ENCODE results near the gene LPP. TPM values are rescaled to one million over a fixed set of nuclear protein-coding genes. Genes with fewer than 3 reads are reported as not detected.

Gene LPP
- total RNA-seq, 1 experiment from 2014 or later, result 22.1 TPM

DNA sequence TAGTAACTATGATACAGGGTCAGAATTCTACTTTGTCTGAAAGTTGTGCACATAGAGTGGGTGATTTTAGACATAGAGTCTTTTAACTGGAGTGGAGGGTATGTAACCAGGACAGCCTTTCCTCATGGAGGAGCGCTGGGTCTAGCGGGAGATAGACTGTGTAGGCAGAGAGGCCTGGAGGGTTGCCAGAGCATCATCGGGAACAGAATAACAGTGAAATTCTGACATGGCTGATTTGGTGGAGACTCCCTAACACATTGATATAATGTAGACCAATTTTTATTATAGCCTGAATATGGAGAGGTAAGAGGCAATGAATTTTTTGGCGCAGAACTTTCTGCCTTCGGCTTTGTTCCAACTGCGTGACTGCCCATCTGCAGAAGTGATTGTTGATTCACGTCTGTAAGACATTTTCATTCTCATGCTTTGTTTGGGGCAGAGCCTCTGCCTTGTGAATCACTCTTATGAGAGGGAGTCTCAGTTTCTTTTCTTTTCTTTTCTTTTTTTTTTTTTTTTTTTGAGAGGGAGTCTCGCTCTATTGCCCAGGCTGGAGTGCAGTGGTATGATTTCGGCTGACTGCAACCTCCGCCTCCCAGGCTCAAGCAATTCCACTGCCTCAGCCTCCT, 16.0 kb downstream of the LPP start:
- no peak for DNase-seq (ENCODE audit: low spot score)

DNA sequence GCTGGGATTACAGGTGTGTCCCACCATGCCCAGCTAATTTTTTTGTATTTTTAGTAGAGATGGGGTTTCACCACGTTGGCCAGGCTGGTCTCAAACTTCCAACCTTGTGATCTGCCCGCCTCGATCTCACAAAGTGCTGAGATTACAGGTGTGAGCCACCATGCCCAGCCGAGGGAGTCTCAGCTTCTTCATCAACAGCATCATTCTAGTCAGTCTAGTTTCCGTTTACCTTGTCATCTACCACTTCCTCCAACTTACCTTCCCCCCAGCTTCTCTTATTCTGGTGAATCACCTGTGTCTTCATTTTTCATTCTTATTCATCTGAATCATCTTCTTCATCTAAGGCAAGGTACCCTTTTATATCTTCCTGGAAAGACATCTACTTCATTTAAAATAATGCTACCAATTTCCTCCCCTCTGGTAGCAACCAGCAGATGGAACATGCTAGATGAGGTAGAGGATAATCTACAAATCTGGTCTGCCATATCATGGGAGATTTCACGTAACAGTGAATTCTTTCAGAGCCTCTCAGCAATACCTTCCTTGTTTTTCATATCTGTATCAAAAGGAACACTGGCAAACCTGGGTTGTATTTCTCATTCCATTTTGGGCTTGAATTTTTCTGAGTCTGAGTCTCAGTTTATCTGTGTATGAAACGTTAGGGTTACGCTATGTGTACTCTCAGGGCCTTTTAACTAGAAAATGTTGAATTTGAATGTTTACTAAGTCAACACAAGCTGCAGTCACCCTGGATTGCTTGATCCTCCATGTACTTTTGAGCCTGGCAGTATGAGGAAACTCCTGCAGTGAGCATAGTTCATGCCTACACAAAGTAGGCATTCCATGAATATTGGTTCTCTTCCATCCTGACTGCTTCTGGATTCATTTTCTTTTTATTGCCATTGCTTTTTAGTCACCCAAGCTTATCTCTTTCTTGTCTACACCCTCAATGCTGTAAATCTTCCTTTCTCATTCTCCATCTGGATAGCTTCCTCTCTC, 16.8 kb downstream of the LPP start:
- no peak for DNase-seq (ENCODE audit: low spot score)

DNA sequence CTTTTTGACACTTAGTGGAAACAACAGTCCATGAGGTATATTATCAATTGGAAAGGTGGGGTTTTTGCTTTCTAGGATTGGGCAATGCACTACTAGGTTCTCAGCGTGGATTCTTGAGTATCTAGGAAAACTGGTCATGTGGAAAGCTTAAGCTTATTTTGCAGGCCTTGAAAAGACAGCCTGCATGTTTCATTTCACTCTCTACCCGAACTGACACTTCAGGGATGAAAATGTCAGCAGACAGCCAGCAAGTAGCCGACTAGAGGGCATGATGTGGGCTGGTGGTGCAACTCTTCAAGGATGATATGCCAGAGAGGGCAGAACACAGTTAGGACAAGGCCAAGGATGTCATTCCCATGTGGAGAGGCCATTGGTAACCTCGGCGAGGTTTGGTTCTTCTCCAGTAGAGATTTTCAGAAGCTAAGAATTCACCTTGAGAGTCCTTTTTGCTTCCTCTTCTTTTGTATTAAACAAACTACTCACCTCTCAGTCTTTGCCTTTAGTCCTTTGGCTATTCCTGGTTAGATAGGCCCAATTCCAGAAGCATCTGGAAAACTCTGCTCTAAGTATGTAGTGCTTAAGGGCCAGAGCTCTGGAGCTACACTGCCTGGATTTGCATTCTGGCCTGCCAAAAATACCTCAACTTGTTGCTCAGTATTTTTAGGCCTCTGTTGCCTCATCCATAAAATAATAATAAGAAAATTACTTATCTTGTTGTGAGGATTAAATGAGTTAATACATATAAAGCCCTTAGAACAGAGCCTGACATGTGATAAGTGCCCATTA, 17.9 kb downstream of the LPP start:
- no peak for DNase-seq (ENCODE audit: low spot score)

DNA sequence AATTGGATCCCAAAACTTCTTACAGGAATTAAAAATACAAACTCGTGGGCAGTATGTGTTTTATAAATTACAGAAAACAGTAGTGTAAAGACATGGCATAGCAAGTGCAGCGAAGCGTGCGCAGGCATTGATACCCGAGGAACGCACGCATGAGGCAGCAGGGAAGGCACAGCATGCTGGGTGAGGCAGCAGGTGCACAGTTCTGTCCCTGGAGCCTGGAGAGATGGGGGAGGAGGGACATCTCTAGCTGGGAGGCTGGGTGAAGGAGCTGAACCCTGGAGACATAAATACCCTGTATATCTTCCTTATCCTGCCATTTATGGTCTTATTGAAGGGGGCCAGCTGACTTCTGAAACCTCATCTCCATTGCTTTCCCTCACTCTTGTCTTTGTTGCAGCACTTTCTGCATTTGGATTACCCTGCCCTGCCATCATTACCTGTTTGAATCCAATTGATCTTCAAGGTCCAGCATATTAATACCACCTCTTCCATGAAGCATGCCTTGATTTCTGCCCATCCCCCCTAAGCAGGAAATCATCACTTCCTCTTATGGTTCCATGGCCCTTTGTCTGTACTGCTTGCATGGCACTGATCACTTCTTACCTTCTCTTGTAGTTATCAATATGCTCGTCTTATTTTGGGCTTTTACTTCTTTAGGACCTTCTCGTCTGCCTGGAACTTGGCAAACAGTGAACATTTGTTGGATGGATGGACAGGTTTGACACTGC, 20.5 kb downstream of the LPP start:
- no peak for DNase-seq (ENCODE audit: low spot score)

DNA sequence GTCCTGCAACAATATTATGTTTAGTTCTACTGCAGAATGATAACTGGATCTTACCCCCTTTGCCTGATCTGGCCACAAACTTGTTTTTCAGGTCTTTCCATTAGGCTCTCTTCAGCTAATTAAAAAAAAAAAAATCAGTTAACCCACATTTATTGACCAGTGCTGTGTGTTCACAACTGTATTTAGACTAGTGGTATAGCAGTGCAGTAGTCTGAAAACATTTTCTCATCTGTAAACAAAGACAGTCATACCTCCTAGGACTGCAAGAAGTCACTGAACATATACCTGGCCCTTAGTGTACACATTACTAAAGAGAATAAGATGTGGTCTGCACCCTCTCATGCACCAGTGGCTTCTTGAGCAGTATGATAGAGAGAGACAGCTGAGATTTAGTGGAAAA, 22.5 kb downstream of the LPP start:
- DNase-seq (ENCODE audit: low spot score), result peak; percentile 33

DNA sequence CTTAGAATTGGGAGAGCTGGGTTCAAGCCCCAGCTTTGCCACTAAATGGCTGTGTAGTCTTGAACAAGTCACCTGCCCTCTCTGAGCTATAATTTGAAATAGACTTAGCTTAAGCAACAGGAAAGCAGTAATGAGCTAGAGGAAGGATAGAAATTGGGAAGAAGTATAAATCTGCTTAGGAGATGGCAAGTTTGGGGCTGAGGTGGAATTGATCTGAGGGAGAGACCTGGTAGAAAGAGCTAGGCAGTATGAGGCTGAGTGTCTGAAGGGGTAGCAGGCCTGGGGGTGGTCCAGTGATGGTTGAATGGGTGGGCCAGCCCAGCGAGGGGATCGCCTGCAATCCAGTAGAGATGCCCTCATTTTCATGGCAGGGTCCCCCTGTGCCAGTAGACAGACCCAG, 22.9 kb downstream of the LPP start:
- no peak for DNase-seq (ENCODE audit: low spot score)

DNA sequence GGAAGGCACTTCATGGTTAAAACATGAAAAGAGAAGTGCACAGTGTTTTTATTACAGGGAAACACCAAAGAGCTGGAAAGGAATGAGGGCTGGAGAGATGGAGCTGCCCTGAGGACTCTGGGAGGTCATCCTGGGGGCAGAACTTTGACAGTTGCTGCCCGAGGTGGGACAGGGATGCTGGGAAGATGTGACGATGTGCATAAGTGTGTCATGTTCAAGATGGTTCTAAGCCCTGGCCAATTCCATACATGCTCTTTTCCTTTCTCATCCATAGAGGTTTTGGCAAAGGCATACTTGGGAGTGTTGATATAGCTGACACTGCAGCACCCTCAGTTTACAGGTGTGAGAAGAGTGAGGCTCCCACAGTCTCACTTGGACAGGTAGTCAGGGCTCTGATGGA, 23.8 kb downstream of the LPP start:
- no peak for DNase-seq (ENCODE audit: low spot score)

DNA sequence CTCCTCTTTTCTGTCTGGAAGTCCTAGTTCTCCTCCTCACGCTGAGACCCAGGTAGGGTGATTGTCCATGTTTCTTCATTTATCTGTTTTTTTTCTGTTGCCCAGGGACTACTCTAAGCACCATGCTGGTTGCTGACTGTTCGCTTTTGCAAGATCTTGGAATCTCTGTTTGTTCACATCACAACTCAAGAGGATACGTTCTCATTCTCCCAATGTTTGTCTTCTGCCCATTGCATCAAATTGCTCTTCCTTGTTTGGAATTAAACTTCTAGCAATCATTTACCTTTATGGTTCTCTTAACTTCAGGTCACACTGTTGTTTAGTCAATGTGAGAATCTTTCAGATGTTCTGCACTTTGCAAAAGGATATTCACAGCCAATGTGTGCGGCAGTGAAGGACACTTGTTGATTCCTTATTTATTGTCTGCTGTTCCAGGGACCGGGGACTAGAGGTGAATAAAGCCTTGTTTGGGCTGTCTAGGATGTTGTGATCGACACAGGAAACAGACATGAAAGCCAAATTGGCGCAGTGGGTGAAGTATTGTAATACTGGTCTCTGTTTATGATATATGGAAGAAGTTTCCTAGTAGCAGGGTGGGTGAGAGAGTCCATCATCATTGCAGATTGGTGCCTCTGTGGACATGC, 24.5 kb downstream of the LPP start:
- no peak for DNase-seq (ENCODE audit: low spot score)

DNA sequence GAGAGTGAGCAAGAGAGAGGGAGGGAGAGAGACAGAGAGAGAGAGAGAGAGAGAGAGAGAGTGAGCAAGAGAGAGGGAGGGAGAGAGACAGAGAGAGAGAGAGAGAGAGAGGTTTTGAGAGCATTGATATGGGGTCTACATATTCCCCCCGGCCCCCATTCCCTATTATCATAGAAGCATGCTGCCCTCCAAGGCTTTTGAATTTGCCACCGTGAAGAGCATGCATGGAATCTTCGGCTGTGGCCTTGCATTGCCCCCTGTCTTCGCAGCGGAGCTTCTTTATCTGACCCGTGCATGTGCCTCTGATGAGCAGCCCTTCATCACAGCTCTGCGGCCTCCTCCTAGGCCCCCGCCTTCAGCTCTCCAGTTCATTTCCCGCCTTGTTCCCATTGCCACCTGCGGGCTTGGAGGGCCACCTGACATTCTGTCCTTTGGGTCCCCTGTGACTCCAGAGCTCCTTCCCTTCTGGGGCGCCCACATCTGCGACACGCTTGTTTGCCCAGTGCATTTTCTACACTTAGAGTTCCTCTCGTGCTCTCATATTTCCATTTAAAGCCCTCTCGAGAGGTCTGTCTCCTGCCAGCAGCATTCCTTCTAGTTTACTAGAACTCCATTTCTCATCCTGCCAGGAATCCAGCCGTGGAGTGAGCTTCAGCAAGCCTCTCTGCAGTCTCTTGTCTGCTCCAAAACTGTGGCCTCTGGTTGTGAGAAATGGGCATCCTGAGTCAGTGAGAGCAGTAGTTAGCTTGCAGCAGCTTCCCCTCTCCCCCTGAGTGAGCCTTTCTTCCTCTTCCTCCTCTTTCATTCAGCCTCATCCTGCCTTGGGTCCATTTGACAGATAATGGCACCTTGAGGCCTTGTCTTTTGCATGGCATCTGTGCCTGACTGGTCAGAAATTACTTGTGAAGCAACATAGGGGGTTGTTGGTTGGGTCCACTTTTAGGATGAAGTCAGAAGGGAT, 25.3 kb downstream of the LPP start:
- DNase-seq (ENCODE audit: low spot score), result no peak

DNA sequence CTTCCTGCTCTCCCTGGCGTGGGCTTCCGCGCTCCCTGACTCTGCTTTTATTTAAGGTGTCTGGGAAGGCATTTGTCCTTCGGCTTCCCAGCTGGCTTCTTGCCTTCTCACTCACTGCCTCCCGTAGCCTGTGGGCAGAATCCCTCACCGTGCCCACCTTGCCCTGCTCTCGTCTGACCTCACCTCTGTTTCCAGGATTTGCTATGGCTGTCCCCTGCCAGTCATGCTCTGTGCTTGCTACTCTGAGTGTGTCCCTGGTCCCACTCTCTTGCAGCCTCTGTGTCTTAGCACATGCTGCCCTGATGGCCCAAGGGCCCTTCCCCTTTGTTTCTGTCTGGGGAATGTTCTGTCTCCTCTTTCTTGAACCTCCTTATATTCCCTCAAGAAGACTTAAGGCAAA, 26.2 kb downstream of the LPP start:
- no peak for DNase-seq (ENCODE audit: low spot score)

DNA sequence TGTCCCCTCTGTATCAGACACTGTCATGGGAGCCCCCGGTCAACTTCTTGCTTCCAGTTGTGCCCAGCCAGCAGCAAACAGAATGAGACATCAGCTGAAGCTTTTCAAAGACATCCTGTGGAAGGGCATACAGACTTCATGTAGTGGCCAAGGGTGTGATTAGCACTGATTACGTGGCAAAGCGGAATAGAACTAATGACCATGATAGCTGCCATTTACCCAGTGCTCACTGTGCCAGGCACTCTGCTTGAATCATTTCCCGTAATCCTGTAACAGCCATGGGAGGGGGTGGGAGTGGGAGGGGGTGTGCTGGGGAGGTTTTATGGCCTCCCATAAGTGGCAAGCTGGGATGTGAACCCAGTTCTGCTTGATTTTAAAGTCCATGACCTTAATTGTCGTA, 29.5 kb downstream of the LPP start:
- no peak for DNase-seq (ENCODE audit: low spot score)

DNA sequence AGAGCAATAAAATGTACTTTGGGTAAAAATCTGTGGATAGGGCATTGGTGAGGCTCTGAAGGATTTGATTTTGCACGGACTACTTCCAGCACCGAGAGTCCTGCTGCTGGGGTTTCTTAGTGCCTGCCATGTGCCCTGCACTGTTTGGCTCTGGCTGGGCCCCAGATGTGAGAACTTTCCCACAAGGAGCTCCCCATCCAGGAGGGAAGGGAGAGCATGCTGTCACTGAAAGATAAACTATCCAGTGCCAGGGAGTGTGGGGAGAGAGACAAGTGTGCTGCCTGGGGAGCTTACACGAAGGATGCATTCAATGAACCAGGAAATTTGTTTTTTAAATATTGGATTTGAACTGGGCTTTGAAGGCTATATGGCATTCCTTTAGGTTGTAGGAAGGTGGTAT, 30.2 kb downstream of the LPP start:
- no peak for DNase-seq (ENCODE audit: low spot score)

DNA sequence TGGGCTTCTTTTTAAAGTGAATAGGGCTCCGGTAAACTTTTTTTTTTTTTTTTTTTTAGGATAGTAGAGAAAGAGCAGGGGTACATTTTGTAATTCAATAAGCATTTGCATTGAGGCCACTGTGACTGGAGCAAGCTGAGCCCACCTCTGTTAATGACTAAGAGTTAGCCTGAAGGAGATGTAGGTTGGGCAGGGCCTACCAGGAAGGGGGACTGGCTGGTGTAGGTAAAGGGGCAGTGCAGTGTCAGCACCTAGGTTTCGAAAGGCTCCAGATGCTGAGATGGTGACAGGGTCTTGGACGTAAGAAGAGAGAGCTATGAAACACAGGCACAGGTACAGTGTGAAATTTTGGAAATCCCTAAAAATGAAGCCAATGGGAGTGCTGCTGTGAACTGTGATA, 30.7 kb downstream of the LPP start:
- DNase-seq (ENCODE audit: low spot score), result no peak

DNA sequence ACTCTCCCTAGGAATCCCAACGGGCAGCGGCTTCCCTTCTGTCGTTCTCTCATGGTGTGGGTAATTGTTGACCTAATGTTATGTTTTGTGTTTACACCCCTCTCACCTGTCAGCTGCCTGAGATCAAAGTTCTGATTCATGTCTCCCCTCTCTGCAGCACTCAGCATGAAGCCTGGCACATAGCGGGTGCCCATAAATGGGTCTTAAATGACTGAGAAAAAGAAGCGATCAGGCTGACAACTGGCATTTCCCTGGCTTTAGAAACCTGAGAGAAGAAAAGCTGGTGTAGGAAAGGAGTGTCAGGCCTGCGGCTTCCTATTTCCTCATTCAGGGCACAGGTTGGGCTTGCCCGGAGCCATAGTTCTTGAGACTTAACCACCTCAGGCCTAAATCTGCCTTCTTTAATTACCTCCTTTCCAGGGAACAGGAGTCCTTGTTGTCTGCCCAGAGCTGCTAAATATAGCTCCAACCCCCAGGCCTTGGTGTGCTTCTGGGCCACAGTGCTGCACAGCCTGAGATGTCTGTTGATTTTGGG, 31.8 kb downstream of the LPP start:
- DNase-seq (ENCODE audit: low spot score), result peak; percentile 42

DNA sequence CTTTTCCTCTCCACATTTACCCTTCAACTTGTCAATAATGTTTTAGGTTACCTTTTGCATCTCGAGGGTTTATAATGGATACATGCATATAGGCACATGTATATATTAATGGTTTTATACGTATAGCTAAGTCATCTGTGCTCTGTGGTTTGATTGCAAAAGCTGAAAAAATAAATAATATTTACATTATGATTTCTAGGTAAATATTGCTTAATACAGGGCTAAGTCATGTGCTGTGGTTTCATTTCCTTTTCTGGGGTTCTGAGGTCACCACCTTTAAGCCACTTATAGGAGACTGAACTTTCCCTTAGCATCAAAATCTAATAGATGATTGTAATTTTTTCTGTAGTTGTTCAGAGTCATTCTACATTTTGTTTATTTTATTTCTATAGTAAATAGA, 33.1 kb downstream of the LPP start:
- peak; percentile 16 for DNase-seq (ENCODE audit: low spot score)

DNA sequence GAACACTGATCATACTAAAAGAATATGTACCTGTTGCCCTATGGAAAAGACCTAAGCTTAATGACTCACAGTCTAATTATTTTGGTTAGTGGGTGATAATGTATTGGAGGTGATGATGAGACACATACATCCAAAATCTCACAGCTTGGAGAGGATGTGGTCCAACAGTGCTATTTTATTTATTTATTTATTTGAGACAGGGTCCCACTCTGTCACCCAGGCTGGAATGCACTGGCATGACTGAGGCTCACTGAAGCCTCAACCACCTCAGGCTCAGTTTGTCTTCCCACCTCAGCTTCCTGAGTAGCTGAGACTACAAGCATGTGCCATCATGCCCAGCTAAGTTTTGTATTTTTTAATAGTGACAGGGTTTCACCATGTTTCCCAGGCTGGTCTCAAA, 35.0 kb downstream of the LPP start:
- no peak for DNase-seq (ENCODE audit: low spot score)

DNA sequence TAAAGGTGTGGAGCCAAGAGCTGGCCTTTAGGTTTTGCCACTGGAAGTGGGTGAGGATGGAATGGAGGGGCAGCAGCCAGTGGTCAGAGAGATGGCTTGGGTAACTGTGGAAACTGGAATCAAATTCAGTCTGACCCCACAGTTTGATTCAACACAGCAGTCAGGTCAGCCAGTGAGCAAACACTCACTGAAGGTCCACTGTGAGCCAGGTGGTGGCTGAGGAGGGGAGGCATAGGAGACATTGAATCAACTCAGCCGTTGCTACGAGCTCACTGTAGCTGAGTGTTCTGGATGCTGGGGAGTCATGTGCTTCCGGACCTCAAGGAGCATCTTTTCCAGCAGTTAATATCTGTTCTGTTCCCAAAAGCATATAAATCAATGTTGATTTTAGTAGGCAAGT, 37.5 kb downstream of the LPP start:
- no peak for DNase-seq (ENCODE audit: low spot score)

DNA sequence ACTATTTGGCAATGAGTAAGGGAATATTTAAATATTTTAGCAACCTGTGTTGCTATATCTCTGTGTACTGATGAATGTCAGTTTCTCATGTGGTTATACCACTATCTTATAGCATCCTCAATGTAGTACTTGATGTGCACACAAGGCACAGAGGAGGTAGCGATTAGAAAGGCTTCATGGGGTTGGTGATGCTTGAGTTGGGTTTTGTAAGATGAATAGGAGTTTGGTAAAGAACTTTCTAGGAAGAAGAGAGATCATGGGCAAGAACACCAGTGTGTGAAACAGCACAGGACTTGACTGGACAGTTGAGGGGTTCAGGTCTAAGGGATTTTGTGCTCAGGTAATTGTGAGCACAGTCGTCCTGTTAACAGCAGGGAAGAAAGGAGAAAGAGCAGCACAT, 38.1 kb downstream of the LPP start:
- DNase-seq (ENCODE audit: low spot score), result no peak

DNA sequence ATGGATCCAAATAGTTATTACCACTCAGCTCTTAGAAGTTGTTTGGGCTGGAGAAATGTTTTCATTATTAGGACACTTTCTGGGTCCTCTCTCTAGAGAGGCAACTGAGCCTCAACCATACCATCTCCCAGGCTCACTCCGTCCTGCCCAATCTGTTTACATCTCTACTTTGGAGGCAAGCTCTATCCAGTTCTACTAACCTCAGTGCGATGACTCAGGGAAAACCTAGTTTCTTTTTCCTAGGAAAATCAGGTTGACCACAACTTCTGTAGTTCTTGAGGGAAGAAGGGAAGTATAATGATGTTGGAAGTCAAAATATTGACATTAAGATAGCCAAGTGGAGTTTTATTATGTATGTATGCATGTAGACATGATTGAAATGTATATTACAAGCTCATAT, 40.4 kb downstream of the LPP start:
- no peak for DNase-seq (ENCODE audit: low spot score)

Measured in HT-29 (cell line).